OCI-LY1 (cell line): Measurements from ENCODE around the gene LYVE1.

ENCODE experiments used
- CTCF ChIP-seq: fragments of 200-600 bp; sonication (generic), shearing (Covaris generic); IDR thresholded peaks from 2 replicates; pipeline ENCODE4 v1.5.1; 2017; ENCODE audit warnings: mild to moderate bottlenecking, antibody characterized with exemption, low read length, moderate library complexity, mixed read lengths
- EZH2 ChIP-seq: fragments of 200-600 bp; sonication (generic), shearing (Covaris generic); IDR thresholded peaks from 2 replicates; pipeline ENCODE4 v1.8.0; 2017; ENCODE audit warnings: borderline replicate concordance, mixed run types, mild to moderate bottlenecking, antibody characterized with exemption, low read length, moderate library complexity, mixed read lengths

- no peak for TF ChIP-seq EZH2
- TF ChIP-seq CTCF: no peak
These were observed 27.9 kb downstream of the LYVE1 start for GRCh38 chr11:10540546-10540914.
